GM19238 (cell line): ENCODE data around the gene UBE2I.
"Not testable (repeated sequence)": the region's sequence is repeated elsewhere in the genome, so short reads cannot be mapped to it uniquely, and the experiment has no call there.

Source experiments
- DNase-seq: peaks from one replicate; pipeline ENCODE4 v3.0.0; 2011; ENCODE audit warnings: low spot score; ENCODE audit not compliant: insufficient read length

The UBE2I gene

DNA sequence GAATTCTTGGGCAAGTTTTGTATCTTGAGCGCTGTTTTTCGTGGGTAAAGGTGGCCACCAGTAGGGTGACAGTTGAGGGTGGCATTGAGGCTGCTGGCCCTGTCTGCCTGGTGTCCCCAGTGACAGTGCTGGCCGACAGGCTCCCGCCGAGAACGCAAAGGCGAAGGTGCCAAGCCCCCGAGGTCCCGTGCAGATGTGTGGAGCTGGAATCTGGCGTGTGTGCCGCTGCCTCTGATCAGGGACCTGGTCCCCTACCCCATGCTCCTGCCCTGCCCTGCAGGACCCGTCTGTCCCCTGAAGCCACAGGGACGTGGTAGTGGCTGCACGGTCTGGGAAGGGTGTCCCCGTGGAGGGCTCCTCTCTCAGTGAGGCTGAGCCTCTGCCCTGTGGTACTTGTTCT, 3.5 kb downstream of the UBE2I start:
- DNase-seq: no peak

DNA sequence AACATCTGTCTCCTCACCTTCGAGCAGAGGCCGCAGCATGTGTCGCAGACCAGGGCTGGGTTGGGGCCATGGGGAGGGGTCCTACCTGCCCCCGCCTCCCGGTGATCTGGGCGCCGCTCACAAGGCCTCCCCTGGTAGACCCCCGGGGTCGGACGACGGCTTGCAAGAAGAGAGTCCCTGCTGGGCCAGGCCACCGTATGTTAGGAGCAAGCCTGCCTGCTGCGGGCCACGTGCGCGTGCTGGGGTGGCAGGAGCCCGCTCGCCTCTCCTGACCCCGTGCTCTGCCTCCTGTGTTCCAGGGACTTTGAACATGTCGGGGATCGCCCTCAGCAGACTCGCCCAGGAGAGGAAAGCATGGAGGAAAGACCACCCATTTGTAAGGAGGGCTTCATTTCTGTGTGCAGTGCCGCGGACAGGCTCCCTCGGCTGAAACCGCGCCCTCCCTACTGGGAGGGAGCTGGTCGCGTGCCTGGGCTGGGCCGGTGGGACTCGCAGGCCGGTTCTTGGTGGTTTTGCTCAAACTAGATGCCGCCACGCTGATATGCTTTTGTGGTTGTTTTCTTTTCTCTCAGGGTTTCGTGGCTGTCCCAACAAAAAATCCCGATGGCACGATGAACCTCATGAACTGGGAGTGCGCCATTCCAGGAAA, 4.4 kb downstream of the UBE2I start:
- DNase-seq: no peak

DNA sequence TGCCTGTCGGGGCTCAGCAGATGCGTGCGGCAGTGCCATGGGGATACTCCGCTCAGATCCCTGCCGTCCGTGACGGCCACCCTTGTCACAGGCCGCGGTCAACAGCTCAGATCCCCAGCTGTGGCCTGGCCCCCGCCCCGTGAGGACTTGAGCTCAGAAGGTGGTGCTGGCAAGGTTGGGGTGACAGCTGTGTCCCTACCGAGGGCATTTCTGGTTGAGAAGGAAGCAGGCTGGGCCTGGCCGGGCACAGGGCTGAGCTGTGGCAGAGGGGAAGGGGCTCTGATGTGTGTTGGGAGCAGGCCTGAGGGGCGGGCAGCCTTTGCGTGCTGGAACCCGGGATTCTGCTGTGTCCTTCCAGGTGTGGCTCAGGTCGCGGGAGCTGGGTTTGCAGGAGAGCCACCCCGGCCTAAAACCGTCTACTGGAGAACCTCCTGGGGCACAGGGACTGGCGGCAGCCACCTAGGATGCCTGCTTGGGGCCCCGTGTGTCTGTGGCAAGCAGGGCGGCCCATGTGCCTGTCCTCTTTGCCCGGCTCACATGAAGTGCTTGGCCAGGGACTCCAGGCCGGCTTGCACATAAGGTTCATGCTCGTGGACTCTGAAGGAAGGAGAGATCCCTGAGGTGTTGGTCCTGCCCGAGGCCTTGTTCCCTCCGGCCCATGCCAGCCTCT, 5.1 kb downstream of the UBE2I start:
- DNase-seq: no peak

DNA sequence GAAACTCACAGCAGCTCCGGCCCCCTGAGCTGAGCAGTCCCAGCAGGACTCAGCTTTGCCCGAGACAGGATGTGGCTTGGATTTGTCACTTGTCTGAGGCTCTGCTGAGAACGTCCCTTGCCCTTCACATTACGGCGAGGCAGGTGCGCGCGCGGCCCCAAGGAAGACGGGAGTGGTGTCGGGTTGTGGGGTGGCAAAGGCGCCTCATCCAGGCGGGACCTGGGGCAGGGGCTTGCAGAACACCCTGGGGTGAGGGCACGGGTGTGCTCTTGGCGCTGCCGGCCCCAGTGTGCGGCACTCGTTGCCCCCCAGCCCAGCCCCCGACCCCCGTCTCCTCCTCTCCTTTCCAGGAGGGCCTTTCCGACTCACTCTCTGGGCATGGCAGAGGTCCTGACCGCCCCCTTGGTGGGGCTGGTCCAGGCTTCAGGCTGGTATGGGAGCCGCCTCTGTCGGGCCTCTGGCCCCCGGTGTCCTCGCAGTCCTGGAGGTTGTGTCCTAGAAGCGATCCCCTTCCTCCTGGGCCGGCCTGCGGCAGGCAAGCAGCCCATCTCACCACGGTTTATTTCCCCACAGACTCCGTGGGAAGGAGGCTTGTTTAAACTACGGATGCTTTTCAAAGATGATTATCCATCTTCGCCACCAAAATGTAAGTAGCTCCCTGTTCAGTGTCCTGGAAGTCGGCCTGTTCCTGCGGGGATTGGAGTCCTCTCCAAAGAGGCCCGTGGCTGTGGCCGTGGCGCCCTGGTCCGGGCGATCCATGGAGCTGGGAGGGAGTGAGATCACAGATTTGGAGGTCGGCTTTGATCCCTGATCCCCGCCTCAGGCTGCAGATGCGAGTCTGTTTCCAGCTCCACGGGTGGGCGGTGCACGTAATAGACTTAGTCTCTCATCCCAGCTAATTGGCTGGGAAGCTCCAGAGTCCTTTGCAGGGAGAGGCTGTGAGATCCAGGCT, 5.9 kb downstream of the UBE2I start:
- no peak for DNase-seq

DNA sequence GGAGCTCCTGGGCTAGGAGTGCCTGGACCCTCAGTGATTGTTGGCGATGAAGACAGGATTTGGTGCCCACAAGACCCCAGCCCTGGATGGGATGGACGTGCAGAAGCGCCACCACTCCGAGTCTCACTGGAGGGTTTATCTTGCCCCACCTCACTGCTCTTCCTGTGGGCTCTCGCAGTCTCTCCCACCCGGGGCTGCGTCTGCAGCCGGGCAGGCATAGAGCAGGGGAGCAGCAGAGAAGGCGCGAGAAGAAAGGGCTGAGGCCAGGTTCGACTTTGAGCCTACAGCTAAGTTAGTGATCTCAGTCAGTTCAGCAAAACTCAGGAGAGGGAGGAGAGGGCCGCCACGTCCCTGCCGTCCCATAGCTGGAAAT, 6.6 kb downstream of the UBE2I start:
- DNase-seq: no peak

DNA sequence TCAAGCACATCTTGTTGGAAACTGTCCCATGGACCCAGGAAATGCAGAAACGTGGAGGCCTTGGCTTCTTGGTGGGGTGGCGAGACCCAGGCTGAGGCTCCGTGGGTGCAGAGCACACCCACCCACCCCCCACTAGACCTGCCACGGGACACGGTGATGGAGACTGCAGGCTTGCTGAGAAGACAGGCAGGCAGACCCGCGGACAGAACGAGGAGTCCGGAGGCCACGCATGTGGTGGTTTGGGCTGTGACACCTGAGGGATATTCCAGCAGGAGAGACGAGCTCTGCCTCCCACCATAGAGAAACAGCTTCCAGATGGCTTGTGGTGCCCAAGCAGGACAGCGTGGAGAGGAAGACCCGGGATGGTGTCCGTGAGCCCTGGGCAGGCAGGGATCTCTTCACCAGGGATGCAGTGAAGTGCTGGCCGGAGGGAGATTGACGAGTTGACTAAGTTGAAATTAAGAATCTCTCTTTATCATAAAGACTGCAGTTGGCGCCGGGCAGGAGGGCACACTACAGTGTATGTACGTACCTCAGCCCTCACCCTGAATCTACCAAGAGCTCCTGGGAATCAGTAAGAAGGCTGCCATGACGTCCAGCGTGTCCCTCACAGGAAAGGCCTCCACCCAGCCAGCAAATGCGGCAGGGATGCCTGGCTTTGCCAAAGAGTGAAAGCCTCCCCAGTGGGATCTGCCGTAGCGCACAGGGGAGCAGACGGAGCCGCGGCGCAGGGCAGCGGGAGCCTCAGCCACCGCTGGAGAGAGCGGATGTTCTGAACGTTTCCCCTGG, 8.2 kb downstream of the UBE2I start:
- DNase-seq: no peak

DNA sequence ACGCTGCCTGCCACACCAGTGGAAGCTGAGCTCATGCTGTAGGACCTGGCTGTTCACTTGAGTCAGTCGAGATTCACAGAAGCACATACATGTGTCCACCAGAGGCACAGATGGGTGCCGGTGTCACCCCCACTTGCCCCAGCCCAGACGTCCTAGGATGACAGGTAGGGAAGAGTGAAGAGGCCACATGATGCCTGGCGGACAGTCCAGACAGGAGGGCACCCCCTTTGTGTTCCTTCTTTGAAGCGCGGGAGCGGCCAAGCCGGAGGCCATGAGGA, 8.8 kb downstream of the UBE2I start:
- no peak for DNase-seq

DNA sequence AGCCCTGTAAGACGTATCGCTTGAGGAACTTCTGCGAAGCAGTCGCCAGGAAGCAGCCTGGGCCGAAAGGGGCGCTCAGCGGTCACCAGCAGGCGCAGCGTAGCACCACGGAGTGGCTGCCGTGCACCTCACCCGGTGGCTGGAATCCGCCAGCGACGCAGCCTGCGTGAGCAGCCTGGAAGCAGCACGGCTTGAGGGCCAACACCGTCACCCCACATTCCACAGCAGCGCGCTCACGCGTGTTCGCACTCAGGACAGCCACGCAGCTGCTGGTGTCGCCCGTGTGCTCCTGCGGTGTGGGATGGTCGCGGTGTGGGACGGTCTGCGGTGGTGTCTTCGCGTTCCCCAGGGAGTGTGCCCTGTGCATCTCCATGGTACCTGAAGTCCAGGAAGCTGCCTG, 9.6 kb downstream of the UBE2I start:
- DNase-seq: no peak

DNA sequence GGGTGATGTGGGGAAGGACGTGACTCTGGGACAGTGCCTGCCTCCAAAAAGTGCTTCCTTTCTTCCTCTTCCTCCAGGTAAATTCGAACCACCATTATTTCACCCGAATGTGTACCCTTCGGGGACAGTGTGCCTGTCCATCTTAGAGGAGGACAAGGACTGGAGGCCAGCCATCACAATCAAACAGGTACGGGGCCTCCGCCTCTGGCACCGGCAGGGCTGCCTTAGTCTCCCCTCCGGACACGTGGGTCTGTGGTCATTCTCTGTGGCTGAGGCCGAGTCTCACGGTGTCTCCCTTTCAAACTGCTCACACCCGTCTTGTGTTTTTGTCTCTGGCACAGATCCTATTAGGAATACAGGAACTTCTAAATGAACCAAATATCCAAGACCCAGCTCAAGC, 10.7 kb downstream of the UBE2I start:
- DNase-seq: no peak

DNA sequence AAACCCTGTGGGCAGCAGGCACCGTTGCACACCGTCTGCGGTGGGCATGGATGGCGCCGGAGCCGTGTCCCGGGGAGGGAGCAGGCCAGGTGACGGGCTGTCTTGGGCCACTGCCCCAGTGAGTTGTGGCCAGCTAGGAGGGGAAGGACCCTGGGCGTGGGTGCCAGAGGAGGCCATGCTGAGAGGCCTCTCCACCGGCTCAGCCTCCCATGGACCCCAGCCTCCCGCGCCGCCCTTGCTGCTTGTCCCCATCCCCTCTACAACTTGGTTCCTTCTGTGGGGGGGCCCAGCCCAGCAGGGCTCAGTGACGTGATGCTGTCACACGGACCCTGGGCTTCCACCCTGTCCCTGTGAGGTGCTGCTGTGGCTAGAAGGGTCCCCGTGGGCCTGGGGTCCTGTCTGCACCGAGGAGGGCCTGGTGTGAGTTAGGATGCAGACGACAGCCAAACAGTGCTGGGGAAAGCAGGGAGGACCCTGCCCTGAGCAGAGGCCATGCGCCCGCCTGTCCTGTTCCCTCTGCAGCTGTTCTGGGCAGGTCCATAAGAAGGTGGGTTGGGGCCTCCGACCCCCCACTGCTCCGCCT, 11.3 kb downstream of the UBE2I start:
- DNase-seq: no peak

DNA sequence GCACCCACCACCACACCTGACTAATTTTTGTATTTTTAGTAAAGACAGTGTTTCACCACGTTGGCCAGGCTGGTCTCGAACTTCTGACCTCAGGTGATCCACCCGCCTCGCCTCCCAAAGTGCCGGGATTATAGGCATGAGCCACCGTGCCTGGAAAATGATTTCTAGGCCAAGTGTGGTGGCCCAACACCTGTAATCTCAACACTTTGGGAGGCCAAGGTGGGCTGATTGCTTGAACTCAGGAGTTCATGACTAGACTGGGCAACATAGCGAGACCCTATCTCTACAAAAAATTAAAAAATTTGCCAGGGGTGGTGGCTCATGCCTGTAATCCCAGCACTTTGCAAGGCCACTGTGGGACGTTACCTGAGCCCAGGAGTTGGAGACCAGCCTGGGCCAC, 13.0 kb downstream of the UBE2I start:
- no peak for DNase-seq

DNA sequence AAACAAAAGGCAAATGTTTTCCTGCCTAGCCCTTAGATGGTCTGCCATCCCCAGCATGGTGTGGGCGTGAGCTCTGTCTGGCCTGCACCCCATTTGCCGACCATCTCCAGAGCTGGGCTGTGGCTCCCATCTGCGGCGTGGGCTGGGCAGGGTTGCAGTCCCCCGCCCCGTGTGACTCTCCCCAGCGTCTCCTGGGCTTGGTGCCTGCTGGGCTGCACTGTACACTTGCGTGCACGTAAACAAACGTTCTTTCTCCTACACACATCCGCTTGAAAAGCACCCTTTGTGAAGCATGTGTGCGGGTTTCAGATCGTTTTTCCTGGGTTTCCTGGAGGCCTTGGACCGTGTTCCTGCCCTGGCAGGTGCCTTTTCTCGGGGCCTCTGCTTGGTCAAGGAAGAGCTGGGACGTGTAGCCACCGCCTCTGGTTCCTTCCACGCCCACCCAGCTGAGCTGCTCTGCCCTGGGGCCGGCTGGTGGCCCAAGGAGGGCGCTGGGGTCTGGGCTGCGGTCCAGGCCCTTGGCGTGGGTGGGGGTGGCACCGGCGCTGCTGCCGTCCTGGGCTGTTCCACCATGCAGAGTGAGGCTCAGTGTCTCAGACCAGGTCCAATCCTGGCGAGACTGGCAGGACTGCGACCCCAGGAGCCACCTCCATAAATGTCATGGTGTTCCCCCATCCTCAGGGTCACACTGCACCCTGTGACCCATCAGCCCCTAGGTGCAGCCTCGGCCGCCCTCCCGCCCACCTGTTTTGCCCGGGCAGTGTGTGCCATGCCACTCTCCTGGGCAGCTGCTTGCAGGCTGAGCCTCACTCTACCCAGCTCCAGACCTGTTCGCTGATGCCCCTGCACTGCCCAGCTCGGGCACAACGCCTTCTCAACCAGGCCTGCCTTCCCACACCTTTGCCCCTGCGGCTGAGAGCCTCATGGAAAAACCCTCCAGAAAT, 14.1 kb downstream of the UBE2I start:
- DNase-seq: no peak

DNA sequence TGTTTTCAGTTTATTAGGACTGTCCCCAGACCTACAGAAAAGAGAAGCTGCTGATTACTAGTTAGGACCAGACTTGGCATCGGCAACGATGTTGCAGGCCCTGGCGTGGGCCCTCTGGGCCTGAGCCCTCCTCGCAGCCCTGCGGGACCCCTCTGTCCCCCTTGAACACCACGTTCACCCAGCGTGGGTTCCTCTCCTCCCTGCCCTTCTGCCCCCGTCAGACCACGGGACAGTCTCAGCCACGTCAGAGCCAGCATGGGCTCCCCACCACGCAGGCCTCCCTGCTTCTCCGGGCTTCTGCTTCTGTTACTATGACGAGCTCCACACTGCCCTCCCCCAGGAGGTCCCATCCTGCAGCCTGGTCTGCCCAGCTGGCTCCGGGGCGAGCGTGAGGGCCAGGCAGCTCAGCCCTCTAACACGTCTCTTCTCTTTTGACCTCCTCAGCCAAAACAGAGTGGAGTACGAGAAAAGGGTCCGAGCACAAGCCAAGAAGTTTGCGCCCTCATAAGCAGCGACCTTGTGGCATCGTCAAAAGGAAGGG, 14.9 kb downstream of the UBE2I start:
- no peak for DNase-seq

DNA sequence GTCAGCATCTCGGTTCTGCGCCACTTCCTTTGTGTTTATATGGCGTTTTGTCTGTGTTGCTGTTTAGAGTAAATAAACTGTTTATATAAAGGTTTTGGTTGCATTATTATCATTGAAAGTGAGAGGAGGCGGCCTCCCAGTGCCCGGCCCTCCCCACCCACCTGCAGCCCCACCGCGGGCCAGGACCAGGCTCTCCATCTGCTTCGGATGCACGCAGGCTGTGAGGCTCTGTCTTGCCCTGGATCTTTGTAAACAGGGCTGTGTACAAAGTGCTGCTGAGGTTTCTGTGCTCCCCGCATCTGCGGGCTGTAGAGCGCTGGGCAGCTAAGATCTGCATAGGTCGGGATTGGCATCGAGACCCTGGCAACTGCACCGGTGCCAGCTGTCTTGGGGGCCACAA, 15.8 kb downstream of the UBE2I start:
- no peak for DNase-seq

DNA sequence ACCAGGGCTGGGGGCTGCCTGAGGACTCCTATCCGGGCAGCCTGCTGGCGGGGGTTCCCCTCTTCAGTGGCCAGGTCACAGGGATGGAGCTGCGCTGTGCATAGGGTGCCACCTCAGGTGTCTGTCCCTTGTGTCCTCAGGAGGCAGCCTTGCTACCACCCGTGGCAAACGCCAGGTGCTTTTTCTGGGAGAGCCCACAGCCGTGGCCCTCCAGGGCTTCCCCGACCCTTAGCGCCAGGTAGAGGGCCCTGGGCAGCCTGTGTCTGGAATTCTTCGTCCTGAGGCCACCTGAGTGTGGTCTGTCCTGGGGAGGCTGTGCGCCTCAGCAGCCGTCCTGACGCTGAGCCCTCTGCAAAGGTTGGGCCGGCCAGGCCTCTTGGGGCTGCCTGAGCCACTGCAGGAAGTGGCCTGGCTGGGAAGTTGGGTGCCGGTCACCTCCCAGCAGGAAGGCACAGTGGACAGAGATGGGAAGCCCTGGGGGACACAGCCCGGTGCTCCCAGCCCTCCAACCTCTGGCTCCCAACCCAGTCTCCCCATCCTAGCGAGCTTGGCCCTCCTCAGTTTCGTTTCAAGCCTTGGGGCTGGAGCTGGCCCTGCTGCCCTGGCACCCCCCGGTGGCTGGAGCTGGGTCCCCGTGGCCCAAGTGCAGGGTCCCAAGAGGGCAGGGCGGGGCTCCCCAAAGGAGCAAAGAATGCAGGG, 16.4 kb downstream of the UBE2I start:
- no peak for DNase-seq

DNA sequence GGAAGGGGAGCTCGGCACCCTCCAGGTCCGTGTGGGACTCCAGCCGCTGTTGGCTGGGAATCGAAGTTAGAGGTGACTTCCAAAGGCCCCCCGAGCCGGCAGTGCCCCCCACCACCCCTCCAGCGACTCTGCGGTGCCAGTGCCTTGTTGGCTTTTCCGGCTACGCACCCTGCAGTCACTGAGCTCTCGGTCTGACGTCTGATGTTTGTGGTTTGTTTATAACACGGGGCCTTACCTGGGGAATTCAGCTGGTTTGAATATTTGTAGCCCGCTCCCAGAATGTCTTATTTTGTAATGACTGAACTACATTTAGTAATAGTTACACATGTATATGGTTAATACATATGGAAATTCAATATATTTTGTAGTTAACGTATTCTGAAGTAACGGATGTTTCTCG, 17.0 kb downstream of the UBE2I start:
- DNase-seq: no peak

DNA sequence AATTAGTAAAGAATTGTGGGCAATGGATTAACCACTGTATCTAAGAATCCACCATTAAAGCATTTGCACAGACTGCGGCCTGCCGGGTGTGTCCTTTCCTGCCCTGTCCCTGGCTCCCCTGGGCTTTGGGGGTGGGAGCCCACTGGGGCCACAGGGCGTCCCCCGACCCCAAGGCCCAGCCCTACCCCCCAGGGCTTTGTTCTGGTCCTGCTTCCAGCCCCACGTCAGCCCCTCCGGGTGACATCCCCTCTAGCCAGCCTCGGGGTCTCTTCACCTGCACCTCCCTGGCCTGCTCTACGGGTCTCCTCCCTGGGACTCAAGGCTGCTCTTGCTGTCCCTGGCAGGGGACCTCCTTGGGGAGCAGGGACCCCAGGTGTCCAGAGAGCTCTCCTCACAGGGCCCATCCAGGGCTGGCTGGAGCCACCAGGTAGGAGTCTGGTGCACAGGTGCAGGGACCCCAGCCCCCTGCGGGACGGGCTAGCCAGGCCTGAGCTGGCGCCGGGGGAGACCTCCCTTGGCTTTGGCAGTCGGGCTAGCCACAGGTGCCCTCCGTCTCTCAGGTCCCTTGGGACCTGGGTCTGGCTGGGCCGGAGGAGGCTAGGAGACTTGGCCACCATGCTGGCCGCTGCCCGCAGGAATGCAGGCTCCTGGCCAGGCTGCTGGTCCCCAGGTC, 17.6 kb downstream of the UBE2I start:
- DNase-seq: no peak

DNA sequence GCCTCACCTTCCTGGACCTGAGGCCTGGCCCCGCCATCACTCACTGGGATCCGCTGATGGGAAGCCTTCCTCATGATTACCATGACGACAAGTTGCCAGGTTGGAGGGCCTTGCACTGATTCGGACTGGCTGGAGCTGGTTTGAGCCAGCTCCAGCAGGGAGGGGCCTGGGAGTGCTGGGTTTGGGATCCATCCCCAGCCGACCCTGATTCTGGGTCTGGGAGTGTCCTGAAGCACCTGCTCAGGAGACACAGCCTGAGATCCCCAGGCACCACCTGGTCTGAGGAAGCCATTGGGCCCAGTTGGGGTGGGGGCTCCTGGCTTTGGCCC, 18.1 kb downstream of the UBE2I start:
- no peak for DNase-seq

DNA sequence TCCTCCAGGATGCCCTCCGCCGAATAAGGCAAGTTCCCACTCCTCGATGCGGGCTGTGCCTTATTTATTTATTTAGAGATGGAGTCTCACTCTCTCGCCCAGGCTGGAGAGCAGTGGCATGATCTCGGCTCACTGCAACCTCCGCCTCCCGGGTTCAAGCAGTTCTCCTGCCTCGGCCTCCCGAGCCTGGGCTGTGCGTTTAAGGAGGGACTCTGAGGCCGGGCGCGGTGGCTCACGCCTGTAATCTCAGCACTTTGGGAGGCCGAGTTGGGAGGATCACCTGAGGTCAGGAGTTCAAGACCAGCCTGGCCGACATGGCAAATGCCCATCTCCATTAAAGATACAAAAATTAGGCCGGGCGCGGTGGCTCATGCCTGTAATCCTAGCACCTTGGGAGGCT, 18.7 kb downstream of the UBE2I start:
- DNase-seq: not testable (repeated sequence)
